ENCODE measurements around the gene ICAM3. TPM values are rescaled to one million over a fixed set of nuclear protein-coding genes. Genes with fewer than 3 reads are reported as not detected.

Gene ICAM3
- total RNA-seq, 1 experiment from 2014 or later: 8.3 TPM

DNA sequence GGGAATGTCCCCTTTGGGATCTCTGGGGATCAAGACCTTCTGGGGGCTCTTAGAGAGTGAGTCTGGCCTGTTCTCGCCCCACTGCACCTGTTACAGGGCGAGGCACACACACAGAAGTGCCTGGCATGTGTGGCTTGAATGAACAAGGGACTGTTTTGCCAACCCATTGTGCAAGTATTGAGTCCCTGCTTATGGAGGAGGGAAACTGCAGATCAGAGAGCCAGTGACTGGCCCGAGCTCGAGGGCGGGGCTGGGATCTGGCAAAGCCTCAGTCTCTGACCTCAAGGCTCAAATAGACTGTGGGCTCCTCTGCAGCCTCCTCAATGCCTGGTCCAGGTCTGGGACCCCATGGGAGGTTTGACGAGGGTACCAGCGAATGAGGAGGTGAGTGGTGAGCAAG, 11.6 kb downstream of the ICAM3 start:
- intact Hi-C loops (cut with micrococcal nuclease): no loop called here
- Histone ChIP-seq H3K9me2 (ENCODE audit: insufficient read depth) (no peaks in the 10 kb centered on the region), H3K27ac (ENCODE audit: low read depth, low read length) (no peak overlapping the region), H3K4me2 (ENCODE audit: low read length) (no peak overlapping the region), H3K4me1 (ENCODE audit: control insufficient read depth in 1 of 2, insufficient read depth in 2 of 2, low read length in 2 of 2) (peaks cover 6 to 11% of the 10 kb centered on the region in 2 experiments; a peak in 3 of 4 replicates), H3K27me3 (ENCODE audit: insufficient read depth, low read length) (no peaks in the 10 kb centered on the region), H3K36me3 (ENCODE audit: control insufficient read depth in 1 of 2, insufficient read depth in 2 of 2, low read length in 2 of 2) (peaks cover 32 to 48% of the 10 kb centered on the region in 2 experiments), H3K4me3 (replicated peaks in 1 of 2; ENCODE audit: low read depth in 1 of 2, low read length in 2 of 2) (no peak overlapping the region), H3K9me3 (ENCODE audit: control insufficient read depth in 1 of 2, insufficient read depth in 1 of 2, low read depth in 1 of 2, low read length in 2 of 2) (no peaks in the 10 kb centered on the region), H4K20me1 (ENCODE audit: insufficient read depth) (no peaks in the 10 kb centered on the region), H3K9ac (ENCODE audit: low read length) (no peak overlapping the region), H3K79me2 (ENCODE audit: insufficient read depth, low read length) (peaks cover 54% of the 10 kb centered on the region), H2AFZ (ENCODE audit: low read depth, low read length, poor library complexity, severe bottlenecking) (no peak overlapping the region)
- ATAC-seq (no peak), DNase-seq (ENCODE audit: low read depth, low spot score) (no peak)
- TF ChIP-seq SP1 (IDR thresholded peaks at IDR 0.05; ENCODE audit: low read depth) (no peak), RAD21 (IDR thresholded peaks at IDR 0.05; ENCODE audit: low read depth) (no peak), JUND (IDR thresholded peaks at IDR 0.05) (no peak), EZH2phosphoT487 (IDR thresholded peaks at IDR 0.05; ENCODE audit: borderline replicate concordance) (no peak), YY1 (IDR thresholded peaks at IDR 0.05; ENCODE audit: extremely low read depth, insufficient replicate concordance, low read depth, low read length) (no peak), FOSL1 (IDR thresholded peaks at IDR 0.05; ENCODE audit: low read depth) (no peak), POLR2A (IDR thresholded peaks at IDR 0.05; ENCODE audit: borderline replicate concordance, extremely low read depth, insufficient read depth, insufficient read length) (no peak)
- TF ChIP-seq, protein P1, sequence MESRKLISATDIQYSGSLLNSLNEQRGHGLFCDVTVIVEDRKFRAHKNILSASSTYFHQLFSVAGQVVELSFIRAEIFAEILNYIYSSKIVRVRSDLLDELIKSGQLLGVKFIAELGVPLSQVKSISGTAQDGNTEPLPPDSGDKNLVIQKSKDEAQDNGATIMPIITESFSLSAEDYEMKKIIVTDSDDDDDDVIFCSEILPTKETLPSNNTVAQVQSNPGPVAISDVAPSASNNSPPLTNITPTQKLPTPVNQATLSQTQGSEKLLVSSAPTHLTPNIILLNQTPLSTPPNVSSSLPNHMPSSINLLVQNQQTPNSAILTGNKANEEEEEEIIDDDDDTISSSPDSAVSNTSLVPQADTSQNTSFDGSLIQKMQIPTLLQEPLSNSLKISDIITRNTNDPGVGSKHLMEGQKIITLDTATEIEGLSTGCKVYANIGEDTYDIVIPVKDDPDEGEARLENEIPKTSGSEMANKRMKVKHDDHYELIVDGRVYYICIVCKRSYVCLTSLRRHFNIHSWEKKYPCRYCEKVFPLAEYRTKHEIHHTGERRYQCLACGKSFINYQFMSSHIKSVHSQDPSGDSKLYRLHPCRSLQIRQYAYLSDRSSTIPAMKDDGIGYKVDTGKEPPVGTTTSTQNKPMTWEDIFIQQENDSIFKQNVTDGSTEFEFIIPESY (IDR thresholded peaks at IDR 0.05; ENCODE audit: extremely low read depth, insufficient replicate concordance, low read length): no peak
- TF ChIP-seq, protein P2, sequence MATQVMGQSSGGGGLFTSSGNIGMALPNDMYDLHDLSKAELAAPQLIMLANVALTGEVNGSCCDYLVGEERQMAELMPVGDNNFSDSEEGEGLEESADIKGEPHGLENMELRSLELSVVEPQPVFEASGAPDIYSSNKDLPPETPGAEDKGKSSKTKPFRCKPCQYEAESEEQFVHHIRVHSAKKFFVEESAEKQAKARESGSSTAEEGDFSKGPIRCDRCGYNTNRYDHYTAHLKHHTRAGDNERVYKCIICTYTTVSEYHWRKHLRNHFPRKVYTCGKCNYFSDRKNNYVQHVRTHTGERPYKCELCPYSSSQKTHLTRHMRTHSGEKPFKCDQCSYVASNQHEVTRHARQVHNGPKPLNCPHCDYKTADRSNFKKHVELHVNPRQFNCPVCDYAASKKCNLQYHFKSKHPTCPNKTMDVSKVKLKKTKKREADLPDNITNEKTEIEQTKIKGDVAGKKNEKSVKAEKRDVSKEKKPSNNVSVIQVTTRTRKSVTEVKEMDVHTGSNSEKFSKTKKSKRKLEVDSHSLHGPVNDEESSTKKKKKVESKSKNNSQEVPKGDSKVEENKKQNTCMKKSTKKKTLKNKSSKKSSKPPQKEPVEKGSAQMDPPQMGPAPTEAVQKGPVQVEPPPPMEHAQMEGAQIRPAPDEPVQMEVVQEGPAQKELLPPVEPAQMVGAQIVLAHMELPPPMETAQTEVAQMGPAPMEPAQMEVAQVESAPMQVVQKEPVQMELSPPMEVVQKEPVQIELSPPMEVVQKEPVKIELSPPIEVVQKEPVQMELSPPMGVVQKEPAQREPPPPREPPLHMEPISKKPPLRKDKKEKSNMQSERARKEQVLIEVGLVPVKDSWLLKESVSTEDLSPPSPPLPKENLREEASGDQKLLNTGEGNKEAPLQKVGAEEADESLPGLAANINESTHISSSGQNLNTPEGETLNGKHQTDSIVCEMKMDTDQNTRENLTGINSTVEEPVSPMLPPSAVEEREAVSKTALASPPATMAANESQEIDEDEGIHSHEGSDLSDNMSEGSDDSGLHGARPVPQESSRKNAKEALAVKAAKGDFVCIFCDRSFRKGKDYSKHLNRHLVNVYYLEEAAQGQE (IDR thresholded peaks at IDR 0.05; ENCODE audit: low read depth): no peak
- ChIA-PET POLR2A (no interaction called here), CTCF (no interaction called here), RAD21 (ENCODE audit: low non-redundant PET in 1 of 2, low total read pairs in 2 of 2, uncharacterized antibody in 2 of 2, unreplicated experiment in 2 of 2) (no interaction called here)
- BruUV-seq (replicated peaks): no TSS peak
